GM21619 (cell line): ENCODE results near the gene WWC1.
"Not testable (repeated sequence)": the region's sequence is repeated elsewhere in the genome, so short reads cannot be mapped to it uniquely, and the experiment has no call there.

Source experiments
- ATAC-seq: cut with Tn5 transposase; IDR thresholded peaks from one replicate; pipeline ENCODE4 v1.9.1; 2021; ENCODE audit not compliant: unreplicated experiment

Gene WWC1

DNA sequence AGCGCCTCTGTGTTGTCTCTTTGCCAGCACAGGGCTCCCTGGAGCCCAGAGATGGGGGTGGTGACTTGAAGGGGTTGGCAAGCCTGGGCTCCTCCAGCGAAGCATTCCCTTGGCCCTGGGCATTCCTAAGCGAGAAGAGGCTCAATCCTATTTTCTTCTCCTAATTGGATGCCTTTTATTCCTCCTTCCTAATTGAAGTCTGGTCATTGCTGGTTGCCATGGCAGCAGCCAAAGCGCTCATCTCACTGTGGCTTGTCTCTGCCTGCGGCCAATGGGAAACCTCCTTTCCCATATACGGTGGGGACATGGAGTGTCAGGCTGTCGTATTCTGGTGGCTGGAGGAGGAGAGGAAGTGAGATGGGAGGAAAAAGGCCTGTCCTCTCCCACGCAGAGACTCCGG is 142.6 kb downstream of the WWC1 start:
- no peak for ATAC-seq

DNA sequence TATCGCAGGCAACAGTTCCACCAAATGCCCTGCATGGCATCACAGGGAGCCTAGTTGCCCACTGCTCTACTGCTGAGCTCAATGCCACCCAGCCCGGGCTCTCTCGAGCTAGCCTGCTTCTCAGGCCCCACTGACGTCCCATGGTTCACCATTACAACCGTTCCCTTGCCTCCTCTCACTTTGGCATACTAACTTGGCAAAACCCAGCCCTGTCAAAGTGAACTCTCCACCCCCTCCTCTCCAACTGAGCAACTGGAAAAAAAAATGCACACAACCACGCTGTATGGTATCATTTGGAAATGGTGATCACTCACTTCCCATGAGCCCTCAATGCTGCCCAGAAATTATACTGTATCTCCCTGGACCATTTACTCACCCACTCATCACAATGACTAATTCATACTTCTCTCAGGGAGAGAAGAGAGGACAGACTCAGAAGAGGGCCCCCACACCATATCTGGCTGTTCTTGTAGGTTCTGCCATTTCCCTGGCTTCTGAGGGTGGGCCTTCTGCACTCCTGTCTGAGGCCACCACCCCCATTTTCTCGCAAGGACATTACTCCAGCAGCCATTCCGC is 143.4 kb downstream of the WWC1 start:
- ATAC-seq: no peak

GRCh38 chr5:168435340-168435739 is 143.9 kb downstream of the WWC1 start:
- not testable (repeated sequence) for ATAC-seq

- ATAC-seq: no peak
Measured at GRCh38 chr5:168438349-168438748, 146.9 kb downstream of the WWC1 start.

GRCh38 chr5:168443533-168443932 is 152.1 kb downstream of the WWC1 start:
- ATAC-seq: no peak

DNA sequence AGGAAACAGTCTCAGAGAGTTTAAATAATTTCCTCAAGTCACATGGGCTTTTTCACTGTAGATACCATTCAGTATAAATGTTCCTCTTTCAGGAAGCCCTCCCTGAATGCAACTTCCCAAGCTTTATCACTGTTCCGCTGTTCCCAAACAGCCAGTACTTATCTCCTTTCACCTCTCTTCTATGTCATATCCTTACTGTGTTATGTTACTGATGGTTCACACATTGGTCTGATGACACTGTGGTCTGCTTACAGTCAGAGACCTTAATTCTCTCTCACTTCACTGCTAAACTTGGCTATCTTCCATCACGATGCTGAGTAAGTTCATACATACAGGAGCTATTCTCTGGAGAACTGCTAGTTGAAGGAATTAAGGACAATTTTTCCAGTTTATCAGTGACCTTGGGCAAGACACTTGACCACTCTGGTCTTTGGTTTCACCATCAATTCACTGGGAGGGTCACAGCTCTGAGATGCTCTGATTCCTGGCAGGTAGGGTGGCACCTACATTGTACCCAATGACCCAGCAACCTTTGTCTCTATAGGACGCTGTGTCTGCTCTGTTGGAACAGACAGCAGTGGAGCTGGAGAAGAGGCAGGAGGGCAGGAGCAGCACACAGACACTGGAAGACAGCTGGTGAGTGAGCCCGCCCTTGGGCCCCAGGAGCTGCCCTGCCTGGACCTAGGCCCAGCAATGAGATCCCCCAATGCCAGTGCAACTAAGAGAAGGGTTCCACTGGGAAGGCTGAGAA is 152.7 kb downstream of the WWC1 start:
- no peak for ATAC-seq

- ATAC-seq: no peak
Measured at GRCh38 chr5:168446983-168447619, 155.7 kb downstream of the WWC1 start.

GRCh38 chr5:168447808-168448207 is 156.4 kb downstream of the WWC1 start:
- ATAC-seq: no peak

- ATAC-seq: no peak
Measured at GRCh38 chr5:168449166-168449565, 157.7 kb downstream of the WWC1 start.

GRCh38 chr5:168451565-168451964 is 160.1 kb downstream of the WWC1 start:
- ATAC-seq: no peak

DNA sequence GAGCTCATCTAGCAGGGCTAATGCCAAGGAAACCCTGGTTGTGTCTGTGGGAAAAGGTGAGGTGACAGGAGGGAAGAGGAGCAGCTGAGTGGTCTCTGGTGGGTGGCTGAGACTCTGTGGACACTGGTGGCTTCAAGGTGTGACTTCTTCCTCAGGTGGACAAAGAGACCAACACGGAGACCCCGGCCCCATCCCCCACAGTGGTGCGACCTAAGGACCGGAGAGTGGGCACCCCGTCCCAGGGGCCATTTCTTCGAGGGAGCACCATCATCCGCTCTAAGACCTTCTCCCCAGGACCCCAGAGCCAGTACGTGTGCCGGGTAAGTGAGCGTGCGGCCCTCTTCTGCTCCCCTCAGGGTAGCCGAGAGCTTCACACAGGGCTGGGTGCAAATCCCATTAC is 163.8 kb downstream of the WWC1 start:
- ATAC-seq: no peak

- no peak for ATAC-seq
Measured at GRCh38 chr5:168457542-168457941, 166.1 kb downstream of the WWC1 start.

DNA sequence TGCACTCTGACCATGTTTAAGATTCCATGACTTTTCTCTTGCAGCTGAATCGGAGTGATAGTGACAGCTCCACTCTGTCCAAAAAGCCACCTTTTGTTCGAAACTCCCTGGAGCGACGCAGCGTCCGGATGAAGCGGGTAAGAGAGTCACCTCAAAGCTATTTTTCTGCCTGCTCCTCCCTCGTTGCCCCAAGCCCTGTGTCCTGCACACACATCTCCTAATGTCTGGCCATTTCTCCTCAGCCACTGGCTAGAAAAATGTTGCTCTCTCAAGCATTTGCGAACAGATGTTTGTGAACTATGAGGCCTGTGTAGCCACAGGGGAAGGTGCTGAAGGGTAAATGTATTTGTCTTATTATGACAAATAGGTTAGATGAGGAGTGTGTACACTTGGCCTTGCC is 169.2 kb downstream of the WWC1 start:
- ATAC-seq: no peak

DNA sequence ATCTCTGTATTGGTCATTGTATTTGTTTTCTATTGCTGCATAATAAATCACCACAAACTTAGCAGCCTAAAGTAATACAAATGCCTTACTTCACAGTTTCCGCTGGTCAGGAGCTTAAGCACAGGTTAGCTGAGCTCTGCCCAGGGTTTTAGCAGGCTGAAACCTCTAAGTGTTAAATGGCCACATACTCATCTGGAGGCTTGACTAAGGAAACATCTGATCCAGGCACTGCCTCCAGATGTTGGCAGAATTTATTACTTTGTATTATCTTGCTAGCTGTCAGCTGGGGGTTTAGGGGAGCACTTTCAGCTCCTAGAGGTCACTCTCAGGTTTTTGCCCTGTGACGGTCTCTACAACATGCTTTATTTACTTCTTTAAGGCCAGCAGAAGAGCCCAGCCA is 171.6 kb downstream of the WWC1 start:
- ATAC-seq: no peak

GRCh38 chr5:168464214-168464613 is 172.8 kb downstream of the WWC1 start:
- ATAC-seq: peak; percentile 75

GRCh38 chr5:168464641-168465040 is 173.2 kb downstream of the WWC1 start:
- no peak for ATAC-seq

GRCh38 chr5:168467755-168468330 is 176.4 kb downstream of the WWC1 start:
- ATAC-seq: no peak

DNA sequence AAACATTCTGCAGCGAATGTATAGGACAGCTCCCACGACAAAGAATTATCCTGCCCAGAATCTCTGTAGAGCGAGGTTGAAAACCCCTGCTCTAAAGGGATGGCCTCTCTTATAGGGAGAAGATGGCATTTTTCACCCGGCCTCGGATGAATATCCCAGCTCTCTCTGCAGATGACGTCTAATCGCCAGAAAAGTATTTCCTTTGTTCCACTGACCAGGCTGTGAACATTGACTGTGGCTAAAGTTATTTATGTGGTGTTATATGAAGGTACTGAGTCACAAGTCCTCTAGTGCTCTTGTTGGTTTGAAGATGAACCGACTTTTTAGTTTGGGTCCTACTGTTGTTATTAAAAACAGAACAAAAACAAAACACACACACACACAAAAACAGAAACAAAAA is 177.4 kb downstream of the WWC1 start:
- ATAC-seq: no peak

DNA sequence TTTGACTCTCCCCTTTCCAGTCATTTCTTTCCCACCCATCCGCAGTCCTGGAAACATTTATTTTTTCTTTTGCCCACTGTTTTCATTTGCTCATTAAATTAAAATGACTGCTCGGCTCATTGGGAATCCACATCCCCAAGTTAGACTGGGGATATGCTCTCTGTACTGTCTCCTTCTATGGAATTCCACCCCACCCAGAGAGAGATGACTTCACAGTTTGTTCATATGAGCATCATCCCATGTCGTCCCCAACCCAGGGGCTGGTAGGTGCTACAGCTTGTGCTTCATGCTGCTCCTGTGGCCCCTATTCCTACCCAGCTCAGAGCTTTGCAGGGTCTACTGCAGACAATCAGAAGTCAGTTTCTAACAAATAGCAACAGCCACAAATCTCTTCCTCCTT is 178.4 kb downstream of the WWC1 start:
- ATAC-seq: no peak

GRCh38 chr5:168471785-168472184 is 180.3 kb downstream of the WWC1 start:
- ATAC-seq: no peak

DNA sequence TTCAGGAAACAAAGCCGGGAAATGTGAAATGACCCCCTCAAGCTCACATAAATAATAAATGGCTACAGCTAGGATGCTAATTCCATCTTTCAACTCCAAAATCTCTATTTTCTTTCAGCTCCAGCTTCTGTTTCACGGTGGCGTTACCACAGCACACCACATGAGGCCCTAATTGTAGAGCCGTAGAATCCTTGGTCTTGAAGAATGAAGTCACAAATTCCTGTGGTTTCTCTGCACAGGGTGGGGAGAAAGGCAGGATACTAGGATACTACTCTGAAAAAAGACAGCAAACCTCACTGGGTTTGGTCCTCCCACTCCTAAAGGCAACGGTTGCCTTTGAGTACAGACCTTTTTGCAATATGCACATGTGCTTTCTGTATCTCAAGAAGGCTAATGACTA is 180.9 kb downstream of the WWC1 start:
- ATAC-seq: no peak

DNA sequence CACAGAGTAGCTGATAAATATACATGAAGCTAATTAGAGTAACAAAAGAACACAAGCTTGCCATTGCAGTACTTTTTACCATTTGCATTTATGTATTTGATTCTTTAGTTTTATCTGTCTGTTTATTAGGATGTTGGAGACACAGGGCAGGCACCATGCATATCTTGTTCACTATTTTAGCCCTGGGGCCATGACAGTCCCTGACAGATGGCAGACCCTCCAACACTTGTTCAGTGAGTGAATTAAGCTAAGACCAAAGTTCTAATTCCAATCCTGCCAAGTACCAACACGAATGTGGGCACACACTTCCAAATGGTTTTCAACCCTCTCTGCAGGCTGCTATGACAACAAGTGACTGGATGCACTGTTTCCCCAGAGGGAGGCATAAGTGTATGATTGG is 182.9 kb downstream of the WWC1 start:
- ATAC-seq: no peak
